Femur (tissue), 1 donor: ENCODE data around the gene HK3.

Source experiments
- DNase-seq: peaks from one replicate; pipeline ENCODE4 v3.0.0-alpha.2; 2017

Gene HK3, protein sequence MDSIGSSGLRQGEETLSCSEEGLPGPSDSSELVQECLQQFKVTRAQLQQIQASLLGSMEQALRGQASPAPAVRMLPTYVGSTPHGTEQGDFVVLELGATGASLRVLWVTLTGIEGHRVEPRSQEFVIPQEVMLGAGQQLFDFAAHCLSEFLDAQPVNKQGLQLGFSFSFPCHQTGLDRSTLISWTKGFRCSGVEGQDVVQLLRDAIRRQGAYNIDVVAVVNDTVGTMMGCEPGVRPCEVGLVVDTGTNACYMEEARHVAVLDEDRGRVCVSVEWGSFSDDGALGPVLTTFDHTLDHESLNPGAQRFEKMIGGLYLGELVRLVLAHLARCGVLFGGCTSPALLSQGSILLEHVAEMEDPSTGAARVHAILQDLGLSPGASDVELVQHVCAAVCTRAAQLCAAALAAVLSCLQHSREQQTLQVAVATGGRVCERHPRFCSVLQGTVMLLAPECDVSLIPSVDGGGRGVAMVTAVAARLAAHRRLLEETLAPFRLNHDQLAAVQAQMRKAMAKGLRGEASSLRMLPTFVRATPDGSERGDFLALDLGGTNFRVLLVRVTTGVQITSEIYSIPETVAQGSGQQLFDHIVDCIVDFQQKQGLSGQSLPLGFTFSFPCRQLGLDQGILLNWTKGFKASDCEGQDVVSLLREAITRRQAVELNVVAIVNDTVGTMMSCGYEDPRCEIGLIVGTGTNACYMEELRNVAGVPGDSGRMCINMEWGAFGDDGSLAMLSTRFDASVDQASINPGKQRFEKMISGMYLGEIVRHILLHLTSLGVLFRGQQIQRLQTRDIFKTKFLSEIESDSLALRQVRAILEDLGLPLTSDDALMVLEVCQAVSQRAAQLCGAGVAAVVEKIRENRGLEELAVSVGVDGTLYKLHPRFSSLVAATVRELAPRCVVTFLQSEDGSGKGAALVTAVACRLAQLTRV

GRCh38 chr5:176899296-176899891 is at the start of gene HK3:
Gene HK3 (minus strand): TSS chr5:176899346. CDS start chr5:176896159, 3,187 bp downstream.
- DNase-seq, result peak; percentile 14

- DNase-seq, result no peak
Measured at GRCh38 chr5:176948458-176948857, 49.3 kb upstream of the HK3 start.

DNA sequence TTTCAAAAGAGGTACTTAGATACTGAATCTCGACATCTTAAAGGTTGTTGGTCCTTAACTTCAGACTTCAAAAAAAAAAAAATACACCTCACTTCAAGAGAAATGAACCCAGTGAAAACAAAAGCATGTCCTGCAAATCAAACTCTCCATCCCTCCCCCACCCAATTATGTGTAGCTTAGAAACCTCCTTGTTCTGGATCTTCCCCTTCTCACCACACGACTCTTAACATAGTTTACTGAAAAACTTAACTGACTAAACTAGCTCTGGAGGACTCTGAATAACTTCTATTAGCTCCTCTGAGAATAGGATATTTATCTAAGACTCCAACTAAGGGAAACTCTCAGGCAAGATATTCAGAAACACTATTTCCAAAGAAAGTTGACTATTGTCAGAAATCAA is 48.7 kb upstream of the HK3 start:
- DNase-seq, result no peak

- no peak for DNase-seq
Measured at GRCh38 chr5:176944268-176944667, 45.1 kb upstream of the HK3 start.

- DNase-seq, result no peak
Measured at GRCh38 chr5:176943816-176944215, 44.7 kb upstream of the HK3 start.

DNA sequence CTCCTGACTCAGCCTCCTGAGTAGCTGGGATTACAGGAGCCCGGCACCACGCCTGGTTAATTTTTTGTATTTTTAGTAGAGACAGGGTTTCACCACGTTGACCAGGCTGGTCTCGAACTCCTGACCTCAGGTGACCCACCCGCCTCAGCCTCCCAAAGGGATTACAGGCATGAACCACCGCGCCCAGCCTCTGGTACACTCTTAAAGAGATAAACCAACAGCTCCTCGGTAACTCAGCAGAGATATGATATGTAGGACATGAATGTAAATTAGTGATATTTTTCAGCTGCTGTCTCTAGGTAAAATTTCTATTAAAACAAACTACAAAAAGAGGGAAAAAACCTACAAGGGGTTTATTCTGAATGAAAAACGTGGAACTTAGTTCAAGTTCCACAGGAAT is 42.8 kb upstream of the HK3 start:
- DNase-seq, result no peak

DNA sequence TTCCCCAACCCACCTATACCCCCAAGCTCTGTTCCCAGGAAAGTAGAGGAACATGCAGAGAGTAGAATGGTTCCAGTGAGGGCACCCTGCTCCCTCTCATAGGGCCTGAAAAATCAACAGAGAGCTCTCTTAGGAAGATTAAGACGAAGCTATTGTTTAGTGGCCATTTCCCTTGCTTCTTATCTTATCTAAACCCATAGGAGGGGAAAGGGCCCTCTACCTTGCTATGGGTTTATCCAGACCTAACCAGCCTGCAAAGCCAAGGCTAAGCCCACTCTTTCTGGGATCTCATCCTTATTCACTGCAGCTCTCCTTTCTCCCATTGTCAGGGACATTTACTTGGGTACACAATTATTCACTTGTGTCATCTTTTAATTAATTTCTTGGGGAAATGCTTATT is 39.3 kb upstream of the HK3 start:
- no peak for DNase-seq

GRCh38 chr5:176935017-176935416 is 35.9 kb upstream of the HK3 start:
- DNase-seq, result no peak

GRCh38 chr5:176934309-176934930 is 35.3 kb upstream of the HK3 start:
- no peak for DNase-seq

- DNase-seq, result no peak
Measured at GRCh38 chr5:176929654-176930053, 30.5 kb upstream of the HK3 start.

DNA sequence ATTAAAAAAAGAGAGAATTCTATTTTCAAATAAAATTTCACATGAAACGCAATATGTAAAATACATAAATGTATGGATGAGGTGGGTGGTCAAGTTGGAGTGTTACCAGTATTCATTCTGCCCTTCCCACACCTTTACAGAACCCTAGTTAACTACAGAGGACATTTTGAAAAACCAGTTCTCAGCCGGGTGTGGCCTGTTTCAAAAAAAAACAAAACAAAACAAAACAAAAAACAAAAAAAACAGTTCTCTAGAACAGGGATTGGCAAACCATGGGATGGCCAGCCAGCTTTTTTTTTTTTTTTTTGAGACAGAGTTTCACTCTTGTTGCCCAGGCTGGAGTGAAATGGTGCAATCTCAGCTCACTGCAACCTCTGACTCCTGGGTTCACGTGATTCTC is 28.4 kb upstream of the HK3 start:
- DNase-seq, result no peak

DNA sequence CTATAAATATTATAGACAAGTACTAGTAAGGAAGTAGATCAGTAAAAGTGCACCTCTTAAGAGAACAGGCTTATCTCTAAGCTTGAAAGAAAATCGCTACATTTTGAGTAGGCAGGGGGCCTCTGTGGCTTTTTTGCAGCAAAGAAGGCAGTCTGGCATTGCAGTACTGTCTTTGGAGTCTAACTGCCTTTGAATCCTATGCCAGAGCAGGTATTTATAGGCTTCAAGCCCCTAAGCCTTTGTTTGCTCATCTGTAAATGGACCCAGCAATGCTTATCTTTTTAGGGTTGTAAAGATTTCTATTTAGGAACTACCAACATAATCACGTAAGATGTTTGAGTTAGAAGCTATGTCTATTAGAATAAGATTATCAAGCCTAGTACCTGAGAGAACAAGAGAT is 23.7 kb upstream of the HK3 start:
- DNase-seq, result no peak

DNA sequence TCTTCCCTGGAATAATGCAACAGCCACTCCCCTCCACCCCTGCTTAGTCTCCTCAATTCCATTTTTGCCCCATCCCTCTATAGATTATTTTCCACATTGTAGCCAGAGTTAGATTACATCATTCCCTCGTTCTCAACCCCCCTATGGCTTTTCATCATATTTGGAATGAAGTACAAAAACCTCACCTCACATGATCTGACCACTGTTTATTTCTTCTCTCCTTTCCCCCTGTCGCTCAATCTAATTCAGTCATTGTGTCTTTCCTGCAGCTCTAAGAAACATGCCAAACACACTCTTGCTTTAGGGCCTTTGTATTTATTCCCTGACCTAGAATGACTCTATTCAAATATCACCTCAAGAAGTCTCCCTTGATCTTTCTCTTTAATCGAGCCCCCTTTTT is 22.6 kb upstream of the HK3 start:
- DNase-seq, result no peak

DNA sequence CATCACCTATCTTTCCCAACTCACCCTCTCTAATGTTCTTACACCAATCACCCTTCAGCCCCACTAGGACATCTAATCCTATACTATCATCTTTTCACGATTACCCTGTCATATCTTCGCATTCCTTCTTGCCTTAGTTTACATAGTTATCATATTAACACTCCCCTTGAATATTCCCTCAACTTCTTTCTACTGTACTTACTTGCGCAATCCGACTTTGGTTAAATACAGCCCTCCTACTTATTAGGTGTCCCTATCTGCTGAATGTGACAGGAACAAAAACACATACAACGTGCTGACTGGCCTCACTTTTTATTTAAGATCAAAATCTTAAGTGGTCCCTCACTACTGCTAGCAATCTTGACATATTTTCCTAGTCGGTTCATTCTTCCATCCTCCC is 19.5 kb upstream of the HK3 start:
- no peak for DNase-seq

DNA sequence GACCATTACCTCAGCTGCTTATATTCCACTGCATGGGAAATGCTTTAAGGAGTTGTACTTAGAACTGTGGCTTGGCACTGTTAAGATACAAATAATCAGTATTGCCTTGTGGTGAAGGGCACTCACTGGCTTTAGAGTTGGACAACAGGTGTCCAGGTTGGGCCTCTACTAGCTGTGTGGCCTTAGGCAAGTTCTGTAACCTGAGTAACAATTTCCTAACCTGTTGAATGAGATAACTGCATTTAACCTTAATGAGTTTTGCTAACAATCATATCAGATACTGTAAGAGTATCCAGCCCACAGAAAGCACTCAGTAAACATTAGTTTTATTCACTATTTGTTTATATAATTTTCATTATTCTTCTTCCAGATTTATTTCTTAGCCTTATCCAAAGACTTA is 17.2 kb upstream of the HK3 start:
- DNase-seq, result no peak

- no peak for DNase-seq
Measured at GRCh38 chr5:176915906-176916305, 16.8 kb upstream of the HK3 start.

- no peak for DNase-seq
Measured at GRCh38 chr5:176912115-176912514, 13.0 kb upstream of the HK3 start.

- no peak for DNase-seq
Measured at GRCh38 chr5:176908675-176909368, 9.7 kb upstream of the HK3 start.

GRCh38 chr5:176906796-176907195 is 7.7 kb upstream of the HK3 start:
- DNase-seq, result no peak

DNA sequence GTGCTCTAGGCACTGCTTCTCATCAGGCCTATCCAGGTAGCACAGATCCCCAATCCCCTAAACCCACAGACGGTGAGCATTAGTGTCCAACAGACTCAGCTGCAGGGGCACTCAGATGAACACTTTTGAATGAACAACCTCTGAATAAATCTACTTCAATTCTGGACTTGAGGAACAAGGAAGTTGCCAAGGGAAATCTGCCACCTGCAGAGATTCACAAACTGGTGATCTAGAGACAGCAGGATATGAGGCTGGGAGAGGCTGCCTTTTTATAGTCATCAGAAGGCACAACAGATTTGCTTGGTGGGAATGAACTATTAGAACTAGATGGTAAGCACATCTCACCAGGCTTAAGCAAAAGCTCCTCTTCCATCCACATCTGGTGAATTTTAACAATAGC is 7.0 kb upstream of the HK3 start:
- DNase-seq, result no peak

GRCh38 chr5:176904276-176904675 is 5.1 kb upstream of the HK3 start:
- DNase-seq, result no peak

- no peak for DNase-seq
Measured at GRCh38 chr5:176902911-176903664, 3.9 kb upstream of the HK3 start.
